ENCODE data around the gene NUP210.

GRCh38 chr3:13269711-13270378 lies 150.3 kb downstream of the NUP210 start:
- TF ChIP-seq POLR2A (IDR thresholded peaks at IDR 0.05; ENCODE audit: low read depth, low read length): no peak
- TF ChIP-seq TAF1 (IDR thresholded peaks at IDR 0.05; ENCODE audit: borderline replicate concordance, low read depth, low read length): no peak
- TF ChIP-seq POLR2AphosphoS5 (IDR thresholded peaks at IDR 0.05; ENCODE audit: low read depth, low read length): no peak

Measured in GM12892 (cell line).